ENCODE data around the gene MED20. TPM values are rescaled to one million over a fixed set of nuclear protein-coding genes. Genes with fewer than 3 reads are reported as not detected.

The MED20 gene
- total RNA-seq, 4 donors from 2014 or later, result 1.0 to 36.8 (median 17.3) TPM

DNA sequence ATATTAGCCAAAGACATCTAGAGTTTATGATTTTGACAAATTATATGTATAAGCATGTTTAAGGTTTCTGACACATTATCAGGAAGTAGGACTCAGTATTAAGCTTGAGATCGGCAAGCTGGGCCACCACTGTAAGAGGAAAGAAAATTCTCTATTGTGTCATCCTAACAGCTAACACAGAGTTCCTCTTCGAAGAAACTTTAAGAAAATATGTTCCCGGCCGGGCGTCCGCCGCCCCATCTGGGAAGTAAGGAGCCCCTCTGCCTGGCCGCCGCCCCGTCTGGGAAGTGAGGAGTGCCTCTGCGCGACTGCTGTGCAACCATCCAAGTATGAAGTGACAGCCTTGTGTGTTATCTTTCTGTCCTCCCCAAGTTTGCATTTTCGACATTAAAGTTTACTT is 48.8 kb downstream of the MED20 start:
- intact Hi-C loops (cut with DNase I; ENCODE audit: low total_unique reads), result no loop called here
- Histone ChIP-seq H3K27ac (no peak overlapping the region), H3K36me3 (no peaks in the 10 kb centered on the region), H3K4me3 (no peak overlapping the region), H3K4me1 (no peaks in the 10 kb centered on the region), H3K9me3 (no peaks in the 10 kb centered on the region), H3K27me3 (no peaks in the 10 kb centered on the region)
- DNase-seq, result no peak
- no peak for TF ChIP-seq POLR2A (IDR thresholded peaks at IDR 0.05)
- TF ChIP-seq, protein P1, sequence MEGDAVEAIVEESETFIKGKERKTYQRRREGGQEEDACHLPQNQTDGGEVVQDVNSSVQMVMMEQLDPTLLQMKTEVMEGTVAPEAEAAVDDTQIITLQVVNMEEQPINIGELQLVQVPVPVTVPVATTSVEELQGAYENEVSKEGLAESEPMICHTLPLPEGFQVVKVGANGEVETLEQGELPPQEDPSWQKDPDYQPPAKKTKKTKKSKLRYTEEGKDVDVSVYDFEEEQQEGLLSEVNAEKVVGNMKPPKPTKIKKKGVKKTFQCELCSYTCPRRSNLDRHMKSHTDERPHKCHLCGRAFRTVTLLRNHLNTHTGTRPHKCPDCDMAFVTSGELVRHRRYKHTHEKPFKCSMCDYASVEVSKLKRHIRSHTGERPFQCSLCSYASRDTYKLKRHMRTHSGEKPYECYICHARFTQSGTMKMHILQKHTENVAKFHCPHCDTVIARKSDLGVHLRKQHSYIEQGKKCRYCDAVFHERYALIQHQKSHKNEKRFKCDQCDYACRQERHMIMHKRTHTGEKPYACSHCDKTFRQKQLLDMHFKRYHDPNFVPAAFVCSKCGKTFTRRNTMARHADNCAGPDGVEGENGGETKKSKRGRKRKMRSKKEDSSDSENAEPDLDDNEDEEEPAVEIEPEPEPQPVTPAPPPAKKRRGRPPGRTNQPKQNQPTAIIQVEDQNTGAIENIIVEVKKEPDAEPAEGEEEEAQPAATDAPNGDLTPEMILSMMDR (IDR thresholded peaks at IDR 0.05), result no peak

DNA sequence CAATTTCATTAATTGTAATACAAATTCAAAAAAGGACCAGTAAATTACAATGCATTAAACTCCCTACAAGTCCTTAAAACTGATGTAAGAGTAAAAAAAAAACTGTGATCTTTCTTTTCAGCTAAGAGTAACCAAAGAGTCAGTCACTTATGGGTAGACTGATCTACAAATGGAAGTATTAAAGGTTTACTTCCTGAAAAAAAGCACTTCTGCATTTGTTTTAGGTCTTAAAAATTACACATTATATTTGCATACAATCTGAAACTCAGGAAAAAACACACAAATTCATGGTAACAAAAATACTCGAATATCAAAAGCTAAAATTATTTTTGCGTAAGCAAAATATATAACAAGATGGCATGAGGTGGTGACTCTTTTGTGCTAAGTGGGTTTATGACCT is 49.2 kb downstream of the MED20 start:
- DNase-seq, result no peak
- Histone ChIP-seq H3K9me3 (no peaks in the 10 kb centered on the region), H3K4me3 (no peak overlapping the region), H3K27ac (no peak overlapping the region), H3K36me3 (no peaks in the 10 kb centered on the region), H3K27me3 (no peaks in the 10 kb centered on the region), H3K4me1 (no peaks in the 10 kb centered on the region)
- TF ChIP-seq, protein P1 (IDR thresholded peaks at IDR 0.05), result no peak
- no peak for TF ChIP-seq POLR2A (IDR thresholded peaks at IDR 0.05)
- intact Hi-C loops (cut with DNase I; ENCODE audit: low total_unique reads), result no loop called here

DNA sequence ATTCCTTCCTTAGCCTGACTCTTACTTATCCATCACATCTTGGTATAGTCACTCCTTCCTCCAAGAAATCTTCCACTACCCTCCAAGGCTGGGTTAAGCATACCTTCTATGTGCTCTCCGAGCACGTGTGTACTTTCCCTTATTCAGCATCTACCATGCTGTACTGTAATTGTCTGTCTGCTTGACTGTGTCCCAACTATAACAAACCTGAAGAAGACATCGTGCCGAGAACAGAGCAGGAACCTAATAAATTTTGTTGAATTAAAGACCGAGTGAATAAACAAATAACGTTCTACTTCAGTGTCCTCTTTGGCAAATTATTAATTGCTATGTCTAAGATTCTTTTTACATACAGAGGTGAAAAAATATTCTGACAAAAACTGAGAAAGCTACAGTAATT is 61.6 kb downstream of the MED20 start:
- Histone ChIP-seq H3K36me3 (no peaks in the 10 kb centered on the region), H3K27ac (no peak overlapping the region), H3K27me3 (no peaks in the 10 kb centered on the region), H3K4me1 (no peaks in the 10 kb centered on the region), H3K9me3 (no peaks in the 10 kb centered on the region), H3K4me3 (no peak overlapping the region)
- no peak for DNase-seq
- no peak for TF ChIP-seq POLR2A (IDR thresholded peaks at IDR 0.05)
- TF ChIP-seq, protein P1 (IDR thresholded peaks at IDR 0.05), result no peak
- intact Hi-C loops (cut with DNase I; ENCODE audit: low total_unique reads), result no loop called here

DNA sequence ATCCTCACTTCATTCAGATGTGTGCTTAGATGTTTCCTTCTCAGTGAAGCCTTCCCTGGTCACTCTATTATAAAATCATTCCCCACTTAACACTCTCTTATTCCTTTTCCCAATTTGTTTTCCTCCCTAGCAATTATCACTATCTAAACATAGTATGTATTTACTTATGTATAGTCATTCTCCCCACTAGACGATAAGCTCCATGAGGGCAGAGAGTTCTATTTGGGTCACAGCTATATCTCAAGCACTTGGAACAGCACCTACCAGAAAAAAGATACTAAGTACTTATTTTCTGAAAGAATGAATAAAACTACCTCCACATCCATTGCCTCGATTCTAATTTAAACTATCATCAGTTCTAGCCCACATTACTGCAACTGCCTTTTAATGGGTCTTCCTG is 62.2 kb downstream of the MED20 start:
- TF ChIP-seq POLR2A (IDR thresholded peaks at IDR 0.05), result no peak
- TF ChIP-seq, protein P1 (IDR thresholded peaks at IDR 0.05), result no peak
- Histone ChIP-seq H3K27me3 (no peaks in the 10 kb centered on the region), H3K9me3 (no peaks in the 10 kb centered on the region), H3K4me3 (no peak overlapping the region), H3K36me3 (no peaks in the 10 kb centered on the region), H3K4me1 (no peaks in the 10 kb centered on the region), H3K27ac (no peak overlapping the region)
- intact Hi-C loops (cut with DNase I; ENCODE audit: low total_unique reads), result no loop called here
- DNase-seq, result no peak

Small RNA genes within 50 kb of the gene (small RNA-seq; reads per million reads assigned to genes)
- gene RF00019, result not detected

Other genes starting within 250 kb of the MED20 start
- 10 to 100 TPM in 3 of 4 donors, 1 to 10 TPM in 1; 8.8 to 31.7 (median 17.0) TPM for gene TFEB, start 185.5 kb downstream of the MED20 start, total RNA-seq
- 1 to 10 TPM in 1 of 4 donors, under 1 TPM in 1, not detected in 2; 0.91 to 2.1 TPM for gene PGC, start 173.7 kb downstream of the MED20 start, total RNA-seq
- gene FRS3, start 141.2 kb downstream of the MED20 start, total RNA-seq, result 1 to 10 TPM in 3 of 4 donors, under 1 TPM in 1; 0.26 to 8.9 (median 2.2) TPM
- 10 to 100 TPM; 10.4 to 17.9 (median 14.3) TPM for gene PRICKLE4, start 140.4 kb downstream of the MED20 start, total RNA-seq
- 100 to 1,000 TPM in 2 of 4 donors, 10 to 100 TPM in 2; 53.1 to 164 (median 96.0) TPM for gene TOMM6, start 133.4 kb downstream of the MED20 start, total RNA-seq
- gene USP49, start 25.8 kb downstream of the MED20 start, total RNA-seq, result 10 to 100 TPM in 1 of 4 donors, 1 to 10 TPM in 3; 2.3 to 16.5 (median 6.6) TPM
- gene BYSL, start 360 bp upstream of the MED20 start, total RNA-seq, result 10 to 100 TPM in 3 of 4 donors, under 1 TPM in 1; 0.51 to 20.5 (median 18.0) TPM
- gene CCND3, start 20.7 kb upstream of the MED20 start, total RNA-seq, result 100 to 1,000 TPM in 1 of 4 donors, 10 to 100 TPM in 3; 28.8 to 101 (median 74.3) TPM
- gene TAF8, start 129.4 kb upstream of the MED20 start, total RNA-seq, result 10 to 100 TPM; 16.0 to 45.6 (median 37.5) TPM
- gene C6orf132, start 221.5 kb upstream of the MED20 start, total RNA-seq, result 1 to 10 TPM in 2 of 4 donors, under 1 TPM in 1, not detected in 1; 0.91 to 2.4 (median 1.0) TPM

Measured in uterus (tissue), 4 donors.